CD14-positive monocyte (primary cell): ENCODE data around the gene RGCC. TPM values are rescaled to one million over a fixed set of nuclear protein-coding genes. Genes with fewer than 3 reads are reported as not detected.

Experiments used
- DNase-seq, 3 donors: peaks; one replicate each; pipeline ENCODE4 v3.0.0-alpha.2; 2011 to 2022
- H2AFZ ChIP-seq: 2 replicates; pipeline ENCODE4 v1.6.0; 2012; ENCODE audit warnings: mild to moderate bottlenecking, low read depth, low read length, inconsistent platforms; ENCODE audit not compliant: insufficient read depth, poor library complexity, severe bottlenecking
- H3K27ac ChIP-seq, 2 donors: 1 replicate in 1 of 2; 2 replicates in 1 of 2; pipeline ENCODE4 v1.5.1; 2012 to 2013; ENCODE audit warnings: low read length in 2 of 2, control low read depth in 1 of 2, inconsistent platforms in 1 of 2, low read depth in 1 of 2, mild to moderate bottlenecking in 1 of 2
- H3K27me3 ChIP-seq, 2 donors: one replicate each; pipeline versions ENCODE4 v1.6.0 to v1.6.1; 2011 to 2013; ENCODE audit warnings: low read length in 2 of 2; ENCODE audit not compliant: control insufficient read depth in 2 of 2, insufficient read depth in 2 of 2
- H3K36me3 ChIP-seq, 2 donors: replicated peaks in 1 of 2; 1 replicate in 1 of 2; 2 replicates in 1 of 2; pipeline versions ENCODE4 v1.5.1 to v1.6.1; 2012 to 2013; ENCODE audit warnings: low read length in 2 of 2, control low read depth in 1 of 2, inconsistent platforms in 1 of 2, mild to moderate bottlenecking in 1 of 2; ENCODE audit not compliant: insufficient read depth in 2 of 2, control insufficient read depth in 1 of 2
- H3K4me1 ChIP-seq, 2 donors: 1 replicate in 1 of 2; 2 replicates in 1 of 2; pipeline versions ENCODE4 v1.5.1 to v1.6.1; 2012 to 2013; ENCODE audit warnings: low read length in 2 of 2, control low read depth in 1 of 2, inconsistent platforms in 1 of 2, mild to moderate bottlenecking in 1 of 2, moderate library complexity in 1 of 2; ENCODE audit not compliant: insufficient read depth in 2 of 2, control insufficient read depth in 1 of 2
- H3K4me2 ChIP-seq: replicated peaks from 2 replicates; pipeline ENCODE3; 2012; ENCODE audit warnings: low read length, moderate library complexity, mild to moderate bottlenecking; ENCODE audit not compliant: poor library complexity, severe bottlenecking; ENCODE audit errors: extremely low read depth
- H3K4me3 ChIP-seq, 3 experiments: fragments of 200-600 bp in 1 of 3; sonication (generic) in 1 of 3; replicated peaks in 1 of 3; 1 replicate in 2 of 3; 2 replicates in 1 of 3; pipeline ENCODE4 v1.5.1; 2011 to 2013; ENCODE audit warnings: low read length in 3 of 3, mild to moderate bottlenecking in 3 of 3, control low read depth in 2 of 3, low read depth in 2 of 3, inconsistent platforms in 1 of 3, moderate library complexity in 1 of 3
- H3K79me2 ChIP-seq: 2 replicates; pipeline ENCODE4 v1.6.0; 2012; ENCODE audit warnings: mild to moderate bottlenecking, control low read depth, inconsistent platforms, low read length, moderate library complexity; ENCODE audit not compliant: insufficient read depth
- H3K9ac ChIP-seq: 2 replicates; pipeline ENCODE4 v1.6.0; 2017; ENCODE audit warnings: low read length, mild to moderate bottlenecking; ENCODE audit not compliant: insufficient read depth, poor library complexity, severe bottlenecking
- H3K9me3 ChIP-seq, 2 donors: replicated peaks in 1 of 2; 1 replicate in 1 of 2; 2 replicates in 1 of 2; pipeline versions ENCODE4 v1.5.1 to v1.6.1; 2012 to 2013; ENCODE audit warnings: low read length in 2 of 2, control low read depth in 1 of 2; ENCODE audit not compliant: control insufficient read depth in 1 of 2, insufficient read depth in 1 of 2
- H4K20me1 ChIP-seq: 2 replicates; pipeline ENCODE4 v1.6.0; 2012; ENCODE audit warnings: mild to moderate bottlenecking, low read length, control low read depth, moderate library complexity; ENCODE audit not compliant: insufficient read depth
- H3K27ac Mint-ChIP-seq, 7 donors: one replicate each; pipeline ENCODE4 v1.8.0; 2020; ENCODE audit warnings: mild to moderate bottlenecking in 7 of 7, mixed read lengths in 7 of 7, moderate library complexity in 6 of 7, inconsistent platforms in 2 of 7
- H3K27me3 Mint-ChIP-seq, 3 donors: one replicate each; pipeline ENCODE4 v1.8.0; 2021 to 2022; ENCODE audit warnings: low read depth in 3 of 3, mild to moderate bottlenecking in 3 of 3, mixed read lengths in 3 of 3, moderate library complexity in 3 of 3, inconsistent platforms in 1 of 3
- H3K36me3 Mint-ChIP-seq, 2 donors: one replicate each; pipeline ENCODE4 v1.8.0; 2020; ENCODE audit warnings: mixed read lengths in 2 of 2, inconsistent platforms in 1 of 2, mild to moderate bottlenecking in 1 of 2
- H3K4me1 Mint-ChIP-seq: one replicate; pipeline ENCODE4 v1.8.0; 2020; ENCODE audit warnings: mild to moderate bottlenecking, mixed read lengths
- H3K4me3 Mint-ChIP-seq, 2 donors: one replicate each; pipeline ENCODE4 v1.8.0; 2020; ENCODE audit warnings: mild to moderate bottlenecking in 2 of 2, mixed read lengths in 2 of 2, moderate library complexity in 1 of 2
- H3K9me3 Mint-ChIP-seq, 7 donors: one replicate each; pipeline ENCODE4 v1.8.0; 2020 to 2022; ENCODE audit warnings: mixed read lengths in 7 of 7, mild to moderate bottlenecking in 6 of 7, moderate library complexity in 6 of 7, inconsistent platforms in 2 of 7
- WGBS: methylation state at CpG from one replicate; pipeline ENCODE4 v1.1.5; 2013; ENCODE audit warnings: missing lambda C conversion rate; ENCODE audit not compliant: insufficient coverage; 5-methylcytosine and 5-hydroxymethylcytosine counted together
- intact Hi-C, 2 donors: fragments of 100-400 bp; cut with micrococcal nuclease; formaldehyde crosslinking; loops; one replicate each; pipeline versions ENCODE4 v1.15.0 to v1.15.1; 2023
- polyA plus RNA-seq, 3 donors: library from polyadenylated mRNA; depleted of rRNA in 1 of 3; unstranded in 2 of 3; stranded (reverse) in 1 of 3; fragments of 300-500 nt in 2 of 3; fragments of >200 nt in 1 of 3; fragmentation: Illumina TruSeq in 2 of 3; gene quantifications; 1 replicate in 2 of 3; 2 replicates in 1 of 3; pipeline ENCODE4 v1.2.3, GENCODE V29; 2012 to 2021
- TF ChIP-seq, protein P1 (sequence below): fragments of 200-600 bp; IDR thresholded peaks from one replicate; pipeline ENCODE4 v1.8.0; 2022; ENCODE audit warnings: antibody characterized with exemption, mild to moderate bottlenecking

Gene RGCC
- polyA plus RNA-seq, 3 donors: 4.3 to 49.5 (median 26.0) TPM

DNA sequence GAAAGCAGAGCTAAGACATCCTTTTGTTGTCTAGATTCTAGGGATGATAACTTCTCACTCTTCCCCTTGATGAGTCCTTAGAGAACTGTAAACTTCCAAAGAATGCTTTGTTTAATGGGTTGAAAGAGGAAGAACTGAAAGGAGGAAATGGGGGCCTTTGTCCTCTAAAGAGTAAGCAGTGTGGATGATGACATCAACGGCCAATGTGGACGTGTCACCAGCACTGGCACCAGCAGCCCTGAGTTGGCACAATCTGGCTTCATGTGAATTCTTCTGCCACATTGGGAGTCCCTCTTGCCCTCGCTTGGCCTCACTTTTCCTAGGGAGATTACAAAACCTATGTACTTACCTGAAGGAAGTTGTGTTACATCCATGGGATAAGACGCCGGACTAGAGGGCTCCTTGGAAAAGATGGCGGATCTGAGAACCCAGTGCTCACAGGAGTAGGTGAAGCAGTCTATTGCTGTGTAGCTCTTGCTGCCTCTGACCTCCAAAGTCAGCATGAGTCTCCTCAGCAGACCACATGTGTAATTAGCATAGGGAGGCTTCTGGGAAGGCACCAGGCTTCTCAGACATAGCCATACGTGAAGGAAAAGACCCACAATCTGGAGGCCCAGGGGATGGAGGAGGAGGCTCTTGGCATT, 62.8 kb downstream of the RGCC start:
- intact Hi-C loops: no loop called here
- Mint-ChIP-seq H3K4me1 (peaks cover 21% of the 10 kb centered on the region), H3K36me3 (peaks cover 0 to 3% of the 10 kb centered on the region in 2 donors), H3K27me3 (peaks cover 0 to 2% (median 0%) of the 10 kb centered on the region in 3 donors), H3K27ac (peak overlapping the region; percentile 79 to 93 (median 88)), H3K9me3 (peaks cover 0 to 5% (median 4%) of the 10 kb centered on the region in 7 donors), H3K4me3 (no peak overlapping the region)
- no peaks in the 10 kb centered on the region for H4K20me1 ChIP-seq
- no peak overlapping the region for H3K4me2 ChIP-seq
- no peaks in the 10 kb centered on the region for H3K79me2 ChIP-seq
- H3K36me3 ChIP-seq: no peaks in the 10 kb centered on the region
- H3K4me3 ChIP-seq: no peak overlapping the region
- peak overlapping the region in 1 of 2 donors; percentile 68 for H3K27ac ChIP-seq
- H3K4me1 ChIP-seq: peaks cover 12 to 15% of the 10 kb centered on the region in 2 donors
- peak; percentile 82 to 91 (median 87) for DNase-seq
- no peak overlapping the region for H2AFZ ChIP-seq
- whole genome bisulfite sequencing: 45% methylated on average over 4 of the region's 7 CpGs
- H3K9me3 ChIP-seq: no peaks in the 10 kb centered on the region
- H3K27me3 ChIP-seq: no peaks in the 10 kb centered on the region
- H3K9ac ChIP-seq: no peak overlapping the region
- TF ChIP-seq, protein P1, sequence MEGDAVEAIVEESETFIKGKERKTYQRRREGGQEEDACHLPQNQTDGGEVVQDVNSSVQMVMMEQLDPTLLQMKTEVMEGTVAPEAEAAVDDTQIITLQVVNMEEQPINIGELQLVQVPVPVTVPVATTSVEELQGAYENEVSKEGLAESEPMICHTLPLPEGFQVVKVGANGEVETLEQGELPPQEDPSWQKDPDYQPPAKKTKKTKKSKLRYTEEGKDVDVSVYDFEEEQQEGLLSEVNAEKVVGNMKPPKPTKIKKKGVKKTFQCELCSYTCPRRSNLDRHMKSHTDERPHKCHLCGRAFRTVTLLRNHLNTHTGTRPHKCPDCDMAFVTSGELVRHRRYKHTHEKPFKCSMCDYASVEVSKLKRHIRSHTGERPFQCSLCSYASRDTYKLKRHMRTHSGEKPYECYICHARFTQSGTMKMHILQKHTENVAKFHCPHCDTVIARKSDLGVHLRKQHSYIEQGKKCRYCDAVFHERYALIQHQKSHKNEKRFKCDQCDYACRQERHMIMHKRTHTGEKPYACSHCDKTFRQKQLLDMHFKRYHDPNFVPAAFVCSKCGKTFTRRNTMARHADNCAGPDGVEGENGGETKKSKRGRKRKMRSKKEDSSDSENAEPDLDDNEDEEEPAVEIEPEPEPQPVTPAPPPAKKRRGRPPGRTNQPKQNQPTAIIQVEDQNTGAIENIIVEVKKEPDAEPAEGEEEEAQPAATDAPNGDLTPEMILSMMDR: no peak

Other genes starting within 250 kb of the RGCC start
- gene MTRF1, start 194.0 kb upstream of the RGCC start, polyA plus RNA-seq: 10 to 100 TPM in 1 of 3 donors, 1 to 10 TPM in 2; 4.0 to 17.2 (median 6.0) TPM
- gene NAA16, start 146.3 kb upstream of the RGCC start, polyA plus RNA-seq: 10 to 100 TPM in 1 of 3 donors, 1 to 10 TPM in 2; 3.8 to 20.6 (median 5.9) TPM